KMS-11 (cell line): ENCODE data around the gene HCRTR1.

ENCODE experiments used
- H2AFZ ChIP-seq: fragments of 200-600 bp; sonication (generic); 2 replicates; pipeline ENCODE4 v1.6.1; 2016; ENCODE audit warnings: antibody characterized with exemption, mixed run types, low read depth
- H3K27ac ChIP-seq: fragments of 200-600 bp; sonication (generic); 2 replicates; pipeline ENCODE4 v1.6.1; 2016; ENCODE audit warnings: mild to moderate bottlenecking, mixed run types
- H3K27me3 ChIP-seq: fragments of 200-600 bp; sonication (generic); 2 replicates; pipeline ENCODE4 v1.6.1; 2017; ENCODE audit warnings: mild to moderate bottlenecking, low read depth, mixed run types, moderate library complexity; ENCODE audit not compliant: insufficient read depth
- H3K36me3 ChIP-seq: fragments of 200-600 bp; sonication (generic); 2 replicates; pipeline ENCODE4 v1.6.1; 2017; ENCODE audit warnings: mild to moderate bottlenecking, mixed run types; ENCODE audit not compliant: insufficient read depth
- H3K4me1 ChIP-seq: fragments of 200-600 bp; sonication (generic); 2 replicates; pipeline ENCODE4 v1.6.1; 2016; ENCODE audit warnings: mild to moderate bottlenecking, low read depth, mixed run types; ENCODE audit not compliant: poor library complexity, severe bottlenecking
- H3K4me2 ChIP-seq: fragments of 200-600 bp; sonication (generic); 2 replicates; pipeline ENCODE4 v1.7.0; 2016; ENCODE audit warnings: mild to moderate bottlenecking, mixed run types
- H3K4me3 ChIP-seq: fragments of 200-600 bp; sonication (generic); IDR thresholded peaks from 2 replicates; pipeline ENCODE4 v1.6.1; 2017; ENCODE audit warnings: low read depth, low read length, mixed read lengths; ENCODE audit not compliant: insufficient read depth
- H3K79me2 ChIP-seq: fragments of 200-600 bp; sonication (generic); 2 replicates; pipeline ENCODE4 v1.6.1; 2016; ENCODE audit warnings: low read depth, mixed run types; ENCODE audit not compliant: insufficient read depth
- H3K9ac ChIP-seq: fragments of 200-600 bp; sonication (generic); 2 replicates; pipeline ENCODE4 v1.6.1; 2016; ENCODE audit warnings: mild to moderate bottlenecking, mixed run types
- H4K20me1 ChIP-seq: fragments of 200-600 bp; sonication (generic); 2 replicates; pipeline ENCODE4 v1.6.1; 2016; ENCODE audit warnings: mild to moderate bottlenecking, mixed run types; ENCODE audit not compliant: insufficient read depth
- TF ChIP-seq, protein P1 (sequence below): fragments of 200-600 bp; sonication (generic); conservative IDR thresholded peaks from 2 replicates; pipeline ENCODE4 v1.6.1; 2017; ENCODE audit warnings: low read depth, mild to moderate bottlenecking, antibody characterized with exemption, low read length, moderate library complexity, mixed read lengths

The HCRTR1 gene

GRCh38 chr1:31573261-31573660 is 44.2 kb upstream of the HCRTR1 start:
- Histone ChIP-seq H3K4me1 (no peaks in the 10 kb centered on the region), H2AFZ (no peak overlapping the region), H3K4me3 (no peak overlapping the region), H3K27ac (no peak overlapping the region), H3K27me3 (0 out of 2 replicates have a peak, but pooled peaks cover 3% of the 10 kb centered on the region), H3K4me2 (no peak overlapping the region), H3K79me2 (no peaks in the 10 kb centered on the region), H4K20me1 (no peaks in the 10 kb centered on the region), H3K9ac (no peak overlapping the region), H3K36me3 (no peaks in the 10 kb centered on the region)
- TF ChIP-seq, protein P1, sequence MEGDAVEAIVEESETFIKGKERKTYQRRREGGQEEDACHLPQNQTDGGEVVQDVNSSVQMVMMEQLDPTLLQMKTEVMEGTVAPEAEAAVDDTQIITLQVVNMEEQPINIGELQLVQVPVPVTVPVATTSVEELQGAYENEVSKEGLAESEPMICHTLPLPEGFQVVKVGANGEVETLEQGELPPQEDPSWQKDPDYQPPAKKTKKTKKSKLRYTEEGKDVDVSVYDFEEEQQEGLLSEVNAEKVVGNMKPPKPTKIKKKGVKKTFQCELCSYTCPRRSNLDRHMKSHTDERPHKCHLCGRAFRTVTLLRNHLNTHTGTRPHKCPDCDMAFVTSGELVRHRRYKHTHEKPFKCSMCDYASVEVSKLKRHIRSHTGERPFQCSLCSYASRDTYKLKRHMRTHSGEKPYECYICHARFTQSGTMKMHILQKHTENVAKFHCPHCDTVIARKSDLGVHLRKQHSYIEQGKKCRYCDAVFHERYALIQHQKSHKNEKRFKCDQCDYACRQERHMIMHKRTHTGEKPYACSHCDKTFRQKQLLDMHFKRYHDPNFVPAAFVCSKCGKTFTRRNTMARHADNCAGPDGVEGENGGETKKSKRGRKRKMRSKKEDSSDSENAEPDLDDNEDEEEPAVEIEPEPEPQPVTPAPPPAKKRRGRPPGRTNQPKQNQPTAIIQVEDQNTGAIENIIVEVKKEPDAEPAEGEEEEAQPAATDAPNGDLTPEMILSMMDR = no peak

DNA sequence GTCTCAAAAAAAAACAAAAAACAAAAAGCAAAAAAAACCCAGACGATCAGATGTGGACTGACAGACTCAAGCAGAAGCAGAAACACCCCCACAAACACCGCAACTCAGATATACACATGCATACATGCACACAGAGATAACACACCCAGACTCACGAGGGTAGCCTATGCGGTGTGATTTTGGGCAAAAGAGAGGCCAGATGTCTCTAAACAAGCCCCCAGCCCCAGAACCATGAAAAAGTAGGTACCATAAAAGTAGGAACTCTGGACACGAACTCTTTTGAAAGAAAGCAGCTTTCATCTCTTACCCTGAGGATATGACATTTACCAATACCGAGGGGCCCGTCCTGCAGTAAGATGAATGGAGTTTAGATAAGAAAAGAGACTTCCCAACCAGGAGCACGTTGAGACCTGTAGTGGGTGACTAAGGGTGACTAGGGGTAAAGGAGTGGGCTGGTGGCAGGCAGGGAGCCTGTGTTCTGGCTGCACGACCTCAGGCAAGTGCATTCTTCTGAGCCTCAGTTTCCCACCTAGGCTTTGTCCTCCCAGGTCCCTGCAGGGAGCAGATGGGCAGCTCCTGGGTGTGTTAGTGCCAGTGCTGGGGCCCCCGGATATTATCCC is 42.6 kb upstream of the HCRTR1 start:
- no peaks in the 10 kb centered on the region for H3K4me1 ChIP-seq
- H3K27me3 ChIP-seq = 0 out of 2 replicates have a peak, but pooled peaks cover 3% of the 10 kb centered on the region
- H3K9ac ChIP-seq = no peak overlapping the region
- TF ChIP-seq, protein P1 = no peak
- H3K27ac ChIP-seq = no peak overlapping the region
- no peak overlapping the region for H3K4me2 ChIP-seq
- no peaks in the 10 kb centered on the region for H3K79me2 ChIP-seq
- no peaks in the 10 kb centered on the region for H4K20me1 ChIP-seq
- no peaks in the 10 kb centered on the region for H3K36me3 ChIP-seq
- H2AFZ ChIP-seq = no peak overlapping the region
- H3K4me3 ChIP-seq = no peak overlapping the region

DNA sequence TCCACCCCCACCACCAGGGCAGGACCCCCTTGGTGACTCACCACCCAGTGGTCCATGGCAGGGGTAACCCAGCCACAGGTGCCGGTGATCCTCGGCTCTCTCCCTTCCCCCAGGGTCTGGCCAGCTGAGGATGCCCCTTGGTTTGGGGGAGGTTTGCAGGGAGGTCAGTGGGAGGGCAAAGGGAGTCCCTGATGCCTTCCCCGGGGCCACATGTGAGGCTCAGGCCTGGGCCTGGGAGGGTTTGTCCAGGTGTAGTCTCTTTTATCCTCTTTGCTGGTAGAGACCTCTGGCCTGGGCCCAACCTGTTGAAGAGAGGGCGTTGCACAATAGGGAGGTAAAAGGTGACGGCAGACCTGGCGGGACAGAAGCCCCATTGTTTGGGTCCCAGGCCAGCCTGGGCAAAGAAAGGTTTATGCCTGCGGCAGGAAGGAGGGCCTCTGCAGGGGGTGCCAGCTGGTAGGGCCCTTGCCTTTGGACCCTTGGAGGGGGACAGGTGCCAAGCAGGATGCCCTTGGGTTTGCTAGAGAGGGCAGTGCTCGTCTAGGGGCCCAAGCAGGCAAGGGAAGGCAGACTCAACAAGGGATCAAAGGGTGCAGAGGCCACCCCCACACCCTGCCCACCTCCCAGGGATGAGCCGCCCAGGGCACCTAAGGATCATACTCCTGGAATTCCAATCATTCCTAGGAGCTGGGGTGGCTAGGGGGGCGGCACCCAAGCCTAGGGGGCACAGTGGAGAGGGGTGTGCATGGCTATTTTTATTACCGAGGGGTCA is 41.9 kb upstream of the HCRTR1 start:
- no peak overlapping the region for H3K27ac ChIP-seq
- H3K79me2 ChIP-seq = no peaks in the 10 kb centered on the region
- H3K4me3 ChIP-seq = no peak overlapping the region
- no peaks in the 10 kb centered on the region for H3K4me1 ChIP-seq
- 0 out of 2 replicates have a peak, but pooled peaks cover 3% of the 10 kb centered on the region for H3K27me3 ChIP-seq
- no peak overlapping the region for H3K4me2 ChIP-seq
- no peaks in the 10 kb centered on the region for H3K36me3 ChIP-seq
- no peak overlapping the region for H3K9ac ChIP-seq
- TF ChIP-seq, protein P1 = no peak
- H2AFZ ChIP-seq = no peak overlapping the region
- no peaks in the 10 kb centered on the region for H4K20me1 ChIP-seq

DNA sequence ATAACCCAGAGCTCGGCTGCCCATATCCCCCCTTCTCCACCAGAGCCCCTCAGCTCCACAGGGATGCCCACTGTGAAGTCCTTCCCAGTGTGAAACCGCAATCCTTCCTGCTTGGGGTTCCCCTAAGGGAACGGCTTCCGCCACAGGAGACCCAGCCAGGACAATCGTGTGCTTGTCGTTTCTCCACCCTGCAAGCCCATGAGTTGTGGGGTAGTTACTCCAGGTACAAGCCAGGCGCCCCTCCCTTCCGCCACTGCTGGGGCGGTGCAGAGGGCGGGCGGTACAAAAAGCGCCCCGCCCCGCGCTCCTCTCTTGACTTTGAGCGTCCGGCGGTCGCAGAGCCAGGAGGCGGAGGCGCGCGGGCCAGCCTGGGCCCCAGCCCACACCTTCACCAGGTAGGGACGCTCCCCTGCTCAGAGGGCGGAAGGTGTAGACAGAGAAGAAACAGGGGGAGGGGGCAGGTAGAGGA is 41.3 kb upstream of the HCRTR1 start, which contains the start of gene TINAGL1:
Gene TINAGL1, plus strand, starts transcription at position 315 of the 469 bp plus-strand sequence. CDS start 634 bp downstream, outside the sequence.
- H3K9ac ChIP-seq = no peak within 1 kb of the TSS
- no peak within 1 kb of the TSS for H3K27ac ChIP-seq
- no peaks in the 10 kb centered on the region for H4K20me1 ChIP-seq
- no peak within 1 kb of the TSS for H2AFZ ChIP-seq
- no peak within 1 kb of the TSS for H3K4me2 ChIP-seq
- 0 out of 2 replicates have a peak, but pooled peaks cover 3% of the 10 kb centered on the region for H3K27me3 ChIP-seq
- no peak within 1 kb of the TSS for H3K4me3 ChIP-seq
- H3K79me2 ChIP-seq = no peaks in the 10 kb centered on the region
- TF ChIP-seq, protein P1 = no peak
- no peaks in the 10 kb centered on the region for H3K4me1 ChIP-seq
- no peaks in the 10 kb centered on the region for H3K36me3 ChIP-seq
